Fibroblast of skin of right biceps (primary cell): ENCODE data around the gene AVPR2.

Experiments used
- DNase-seq: peaks from one replicate; pipeline ENCODE4 v3.0.0-alpha.2; 2013

Gene AVPR2

GRCh38 chrX:153871946-153872878 is 32.3 kb upstream of the AVPR2 start:
- no peak for DNase-seq

- no peak for DNase-seq
These were observed 31.0 kb upstream of the AVPR2 start for GRCh38 chrX:153873282-153874084.

- no peak for DNase-seq
These were observed 30.4 kb upstream of the AVPR2 start for GRCh38 chrX:153874085-153874365.

GRCh38 chrX:153874366-153875125 is 29.9 kb upstream of the AVPR2 start:
- no peak for DNase-seq

- DNase-seq: peak; percentile 20
These were observed 28.9 kb upstream of the AVPR2 start for GRCh38 chrX:153875391-153876111.

GRCh38 chrX:153876112-153876491 is 28.4 kb upstream of the AVPR2 start:
- DNase-seq: no peak

GRCh38 chrX:153877571-153878261 is 26.8 kb upstream of the AVPR2 start:
- no peak for DNase-seq

- DNase-seq: no peak
These were observed 26.1 kb upstream of the AVPR2 start for GRCh38 chrX:153878345-153878744.

GRCh38 chrX:153878969-153879653 is 25.4 kb upstream of the AVPR2 start:
- DNase-seq: no peak

- DNase-seq: no peak
These were observed 24.6 kb upstream of the AVPR2 start for GRCh38 chrX:153879741-153880439.

- no peak for DNase-seq
These were observed 24.0 kb upstream of the AVPR2 start for GRCh38 chrX:153880440-153880815.

- DNase-seq: no peak
These were observed 23.2 kb upstream of the AVPR2 start for GRCh38 chrX:153881281-153881680.

- no peak for DNase-seq
These were observed 22.4 kb upstream of the AVPR2 start for GRCh38 chrX:153882086-153882498.

- no peak for DNase-seq
These were observed 21.9 kb upstream of the AVPR2 start for GRCh38 chrX:153882557-153882956.

- DNase-seq: no peak
These were observed 21.2 kb upstream of the AVPR2 start for GRCh38 chrX:153883163-153883843.

GRCh38 chrX:153884136-153884535 is 20.3 kb upstream of the AVPR2 start:
- DNase-seq: no peak

- no peak for DNase-seq
These were observed 19.9 kb upstream of the AVPR2 start for GRCh38 chrX:153884590-153884989.

- DNase-seq: no peak
These were observed 19.2 kb upstream of the AVPR2 start for GRCh38 chrX:153885208-153885787.

GRCh38 chrX:153885968-153886903 is 18.2 kb upstream of the AVPR2 start, which contains the start of gene L1CAM:
L1CAM (minus strand) TSS chrX:153886173; CDS start chrX:153875836, 10,337 bp downstream.
- DNase-seq: no peak
